Caco-2 (cell line): Measurements from ENCODE around the gene EMSY. TPM values are rescaled to one million over a fixed set of nuclear protein-coding genes. Genes with fewer than 3 reads are reported as not detected.

ENCODE experiments used
- BruUV-seq: library from RNA; stranded (reverse); fragments of 400-500 nt; replicated peaks from 2 replicates; lab custom pipeline; 2021; lab: Mats Ljungman, UMichigan
- CTCF ChIA-PET: fragments of 300-600 bp; sonication (Branson Sonifier 250); formaldehyde crosslinking; loops from one replicate; lab custom pipeline; 2022; ENCODE audit warnings: antibody characterized with exemption; lab: Charles Lee
- POLR2A ChIA-PET: fragments of 300-600 bp; sonication (Branson Sonifier 250); formaldehyde crosslinking; loops from one replicate; lab custom pipeline; 2022; ENCODE audit warnings: antibody characterized with exemption; lab: Charles Lee
- DNase-seq, 2 experiments: peaks; one replicate each; pipeline versions ENCODE4 v3.0.0 to v3.0.0-alpha.2; 2020 to 2022
- H3K27me3 ChIP-seq: replicated peaks from 2 replicates; pipeline ENCODE4 v1.6.0; 2011; ENCODE audit warnings: low read length; ENCODE audit not compliant: control insufficient read depth, insufficient read depth
- H3K36me3 ChIP-seq: 2 replicates; pipeline ENCODE4 v1.5.1; 2011; ENCODE audit warnings: low read length; ENCODE audit not compliant: control insufficient read depth, insufficient read depth
- H3K4me1 ChIP-seq: fragments of 250-450 bp; sonication (Bioruptor Pico); 2 replicates; pipeline ENCODE4 v1.5.1; 2020; ENCODE audit warnings: mild to moderate bottlenecking
- H3K4me3 ChIP-seq: 2 replicates; pipeline ENCODE4 v1.5.1; 2011; ENCODE audit warnings: low read depth, mild to moderate bottlenecking, control low read depth, low read length
- H3K9me3 ChIP-seq: fragments of 250-450 bp; sonication (Bioruptor Pico); 2 replicates; pipeline ENCODE4 v1.5.1; 2020; ENCODE audit warnings: mild to moderate bottlenecking, moderate library complexity
- H3K27ac Mint-ChIP-seq: one replicate; pipeline ENCODE4 v1.8.0; 2022; ENCODE audit warnings: mixed read lengths; ENCODE audit not compliant: unreplicated experiment
- H3K27me3 Mint-ChIP-seq: one replicate; pipeline ENCODE4 v1.8.0; 2022; ENCODE audit warnings: mixed read lengths; ENCODE audit not compliant: insufficient read depth, unreplicated experiment
- H3K36me3 Mint-ChIP-seq: one replicate; pipeline ENCODE4 v1.8.0; 2022; ENCODE audit warnings: mild to moderate bottlenecking, mixed read lengths; ENCODE audit not compliant: insufficient read depth, unreplicated experiment
- H3K4me1 Mint-ChIP-seq: one replicate; pipeline ENCODE4 v1.8.0; 2022; ENCODE audit warnings: low read depth, mixed read lengths; ENCODE audit not compliant: unreplicated experiment
- H3K4me3 Mint-ChIP-seq: one replicate; pipeline ENCODE4 v1.8.0; 2022; ENCODE audit warnings: mild to moderate bottlenecking, moderate library complexity, mixed read lengths; ENCODE audit not compliant: unreplicated experiment
- H3K9me3 Mint-ChIP-seq: one replicate; pipeline ENCODE4 v1.8.0; 2022; ENCODE audit warnings: mixed read lengths; ENCODE audit not compliant: unreplicated experiment
- intact Hi-C: fragments of 100-400 bp; cut with micrococcal nuclease; formaldehyde crosslinking; loops from one replicate; pipeline ENCODE4 v1.10.0; 2022; ENCODE audit not compliant: unreplicated experiment
- total RNA-seq: library from RNA; stranded (reverse); gene quantifications from 2 replicates; pipeline ENCODE4 v1.2.3, GENCODE V29; 2022
- TF ChIP-seq, protein P1 (sequence below), 2 experiments: fragments of 200-600 bp in 1 of 2; IDR thresholded peaks; 1 replicate in 1 of 2; 2 replicates in 1 of 2; pipeline versions ENCODE4 v1.5.1 to v1.8.0; 2011 to 2022; ENCODE audit warnings: antibody characterized with exemption in 1 of 2, control low read depth in 1 of 2, inconsistent platforms in 1 of 2, low read depth in 1 of 2, low read length in 1 of 2, mild to moderate bottlenecking in 1 of 2, moderate library complexity in 1 of 2; ENCODE audit not compliant: insufficient read depth in 1 of 2, severe bottlenecking in 1 of 2, unreplicated experiment in 1 of 2

The EMSY gene
- total RNA-seq, 1 experiment from 2014 or later = 43.6 TPM

DNA sequence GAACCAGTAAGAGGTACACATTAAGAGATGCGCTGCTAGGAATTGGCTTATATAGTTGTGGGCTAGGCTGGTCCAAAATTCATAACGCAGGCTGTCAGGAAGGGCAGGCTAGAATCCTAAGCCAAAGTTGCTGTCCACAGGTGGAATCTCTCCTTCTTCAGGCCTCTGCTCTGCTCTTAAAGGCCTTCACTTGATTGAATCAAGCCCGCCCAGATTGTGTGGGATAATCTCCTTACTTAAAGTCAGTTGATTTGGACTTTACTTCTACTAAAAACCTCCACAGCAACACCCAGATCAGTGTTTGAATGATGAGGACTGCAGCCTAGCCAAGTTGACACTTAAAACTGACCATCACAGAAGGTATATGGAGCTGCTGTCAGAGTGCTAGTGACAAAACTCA lies 156.9 kb downstream of the EMSY start:
- Mint-ChIP-seq H3K4me3 (no peak overlapping the region), H3K27ac (no peak overlapping the region), H3K4me1 (no peaks in the 10 kb centered on the region), H3K36me3 (no peaks in the 10 kb centered on the region), H3K9me3 (peaks cover 13% of the 10 kb centered on the region), H3K27me3 (no peaks in the 10 kb centered on the region)
- BruUV-seq = no TSS peak
- ChIA-PET CTCF (no interaction called here), POLR2A (no interaction called here)
- TF ChIP-seq, protein P1, sequence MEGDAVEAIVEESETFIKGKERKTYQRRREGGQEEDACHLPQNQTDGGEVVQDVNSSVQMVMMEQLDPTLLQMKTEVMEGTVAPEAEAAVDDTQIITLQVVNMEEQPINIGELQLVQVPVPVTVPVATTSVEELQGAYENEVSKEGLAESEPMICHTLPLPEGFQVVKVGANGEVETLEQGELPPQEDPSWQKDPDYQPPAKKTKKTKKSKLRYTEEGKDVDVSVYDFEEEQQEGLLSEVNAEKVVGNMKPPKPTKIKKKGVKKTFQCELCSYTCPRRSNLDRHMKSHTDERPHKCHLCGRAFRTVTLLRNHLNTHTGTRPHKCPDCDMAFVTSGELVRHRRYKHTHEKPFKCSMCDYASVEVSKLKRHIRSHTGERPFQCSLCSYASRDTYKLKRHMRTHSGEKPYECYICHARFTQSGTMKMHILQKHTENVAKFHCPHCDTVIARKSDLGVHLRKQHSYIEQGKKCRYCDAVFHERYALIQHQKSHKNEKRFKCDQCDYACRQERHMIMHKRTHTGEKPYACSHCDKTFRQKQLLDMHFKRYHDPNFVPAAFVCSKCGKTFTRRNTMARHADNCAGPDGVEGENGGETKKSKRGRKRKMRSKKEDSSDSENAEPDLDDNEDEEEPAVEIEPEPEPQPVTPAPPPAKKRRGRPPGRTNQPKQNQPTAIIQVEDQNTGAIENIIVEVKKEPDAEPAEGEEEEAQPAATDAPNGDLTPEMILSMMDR (IDR thresholded peaks at IDR 0.05; ENCODE audit: insufficient read depth in 1 of 2, low read depth in 1 of 2, low read length in 1 of 2, severe bottlenecking in 1 of 2, unreplicated experiment in 1 of 2) = no peak
- intact Hi-C loops = no loop called here
- Histone ChIP-seq H3K27me3 (no peaks in the 10 kb centered on the region), H3K4me3 (no peak overlapping the region), H3K9me3 (peaks cover 12% of the 10 kb centered on the region), H3K4me1 (no peaks in the 10 kb centered on the region), H3K36me3 (no peaks in the 10 kb centered on the region)
- no peak for DNase-seq

- TF ChIP-seq, protein P1 (IDR thresholded peaks at IDR 0.05; ENCODE audit: insufficient read depth in 1 of 2, low read depth in 1 of 2, low read length in 1 of 2, severe bottlenecking in 1 of 2, unreplicated experiment in 1 of 2) = no peak
- H3K4me3 ChIP-seq = no peak overlapping the region
- no peaks in the 10 kb centered on the region for H3K4me1 Mint-ChIP-seq
- H3K4me1 ChIP-seq = no peaks in the 10 kb centered on the region
- no peak overlapping the region for H3K27ac Mint-ChIP-seq
- ChIA-PET POLR2A (no interaction called here), CTCF (no interaction called here)
- H3K9me3 Mint-ChIP-seq = peaks cover 20% of the 10 kb centered on the region
- no peaks in the 10 kb centered on the region for H3K36me3 Mint-ChIP-seq
- H3K4me3 Mint-ChIP-seq = no peak overlapping the region
- intact Hi-C loops = no loop called here
- H3K27me3 Mint-ChIP-seq = no peaks in the 10 kb centered on the region
- H3K36me3 ChIP-seq = no peaks in the 10 kb centered on the region
- BruUV-seq = no TSS peak
- no peaks in the 10 kb centered on the region for H3K27me3 ChIP-seq
- no peak for DNase-seq
- H3K9me3 ChIP-seq = peaks cover 12% of the 10 kb centered on the region
Measured at GRCh38 chr11:76602431-76602861, 157.6 kb downstream of the EMSY start.

Other genes starting within 250 kb of the EMSY start
- gene WNT11, start 238.5 kb upstream of the EMSY start, total RNA-seq = 22.6 and 29.0 TPM in 2 replicates
- 99.9 and 102 TPM in 2 replicates for gene THAP12, start 63.9 kb upstream of the EMSY start, total RNA-seq
- 13.0 and 15.8 TPM in 2 replicates for gene GVQW3, start 63.7 kb upstream of the EMSY start, total RNA-seq
- gene LRRC32, start 225.7 kb downstream of the EMSY start, total RNA-seq = 0.27 and 0.84 TPM in 2 replicates